IMR-90 (cell line): ENCODE data around the gene LEF1. TPM values are rescaled to one million over a fixed set of nuclear protein-coding genes. Genes with fewer than 3 reads are reported as not detected.

Experiments
- ATAC-seq: fragments of 200-7000 bp; cut with Tn5 transposase; 2 replicates; pipeline ENCODE4 v1.9.1; 2020; ENCODE audit warnings: low read depth, mild to moderate bottlenecking, moderate library complexity
- BruUV-seq: library from RNA; stranded (reverse); fragments of 400-500 nt; replicated peaks from 2 replicates; lab custom pipeline; 2021; lab: Mats Ljungman, UMichigan
- CTCF ChIA-PET: fragments of 300-600 bp; formaldehyde crosslinking; extraction: SDS; loops from one replicate; lab custom pipeline; 2021; ENCODE audit warnings: antibody characterized with exemption; lab: Yijun Ruan, JAX
- POLR2A ChIA-PET: fragments of 300-600 bp; sonication (Branson Sonifier 250); formaldehyde crosslinking; loops from one replicate; lab custom pipeline; 2022; ENCODE audit warnings: antibody characterized with exemption; ENCODE audit not compliant: unreplicated experiment; lab: Charles Lee
- DNase-seq: peaks from one replicate; pipeline ENCODE4 v3.0.0; 2013
- H2AFZ ChIP-seq: replicated peaks from 2 replicates; pipeline ENCODE3; 2013; ENCODE audit warnings: low read length, mild to moderate bottlenecking; ENCODE audit not compliant: poor library complexity
- H2AK5ac ChIP-seq: 2 replicates; pipeline ENCODE4 v1.6.1; 2013; ENCODE audit warnings: low read depth, low read length, inconsistent platforms
- H2AK9ac ChIP-seq: replicated peaks from 2 replicates; pipeline ENCODE3; 2013; ENCODE audit warnings: mild to moderate bottlenecking, low read depth, low read length, moderate library complexity; ENCODE audit not compliant: poor library complexity
- H2BK120ac ChIP-seq: 2 replicates; pipeline ENCODE4 v1.6.1; 2013; ENCODE audit warnings: low read depth, low read length, inconsistent platforms
- H2BK15ac ChIP-seq: 3 replicates; pipeline ENCODE4 v1.6.1; 2013; ENCODE audit warnings: low read depth, low read length, inconsistent platforms
- H2BK20ac ChIP-seq: 2 replicates; pipeline ENCODE4 v1.6.1; 2013; ENCODE audit warnings: low read depth, mild to moderate bottlenecking, inconsistent platforms, low read length, moderate library complexity
- H2BK5ac ChIP-seq: 2 replicates; pipeline ENCODE4 v1.6.1; 2013; ENCODE audit warnings: mild to moderate bottlenecking, low read depth, low read length, inconsistent platforms; ENCODE audit not compliant: poor library complexity, severe bottlenecking
- H3K14ac ChIP-seq: replicated peaks from 2 replicates; pipeline ENCODE4 v1.6.1; 2013; ENCODE audit warnings: low read depth, low read length, inconsistent platforms
- H3K18ac ChIP-seq: 2 replicates; pipeline ENCODE4 v1.6.1; 2013; ENCODE audit warnings: low read depth, low read length, control low read depth
- H3K23ac ChIP-seq: 2 replicates; pipeline ENCODE4 v1.6.1; 2013; ENCODE audit warnings: low read depth, low read length, inconsistent platforms
- H3K27ac ChIP-seq: 2 replicates; pipeline ENCODE4 v1.5.1; 2013; ENCODE audit warnings: mild to moderate bottlenecking, control low read depth, low read length; ENCODE audit not compliant: insufficient read depth
- H3K27me3 ChIP-seq: 2 replicates; pipeline ENCODE4 v1.6.1; 2013; ENCODE audit warnings: low read length; ENCODE audit not compliant: control insufficient read depth, insufficient read depth
- H3K36me3 ChIP-seq: 2 replicates; pipeline ENCODE4 v1.6.1; 2013; ENCODE audit warnings: low read length, mixed read lengths; ENCODE audit not compliant: control insufficient read depth, insufficient read depth
- H3K4ac ChIP-seq: 2 replicates; pipeline ENCODE4 v1.6.1; 2013; ENCODE audit warnings: low read depth, low read length, inconsistent platforms
- H3K4me1 ChIP-seq: 2 replicates; pipeline ENCODE4 v1.6.1; 2013; ENCODE audit warnings: low read length, mixed read lengths; ENCODE audit not compliant: control insufficient read depth, insufficient read depth
- H3K4me2 ChIP-seq: 2 replicates; pipeline ENCODE4 v1.6.1; 2013; ENCODE audit warnings: low read depth, mild to moderate bottlenecking, control low read depth, low read length, moderate library complexity
- H3K4me3 ChIP-seq: 2 replicates; pipeline ENCODE4 v1.5.1; 2013; ENCODE audit warnings: low read depth, mild to moderate bottlenecking, control low read depth, low read length, moderate library complexity; ENCODE audit not compliant: insufficient read depth
- H3K56ac ChIP-seq: 2 replicates; pipeline ENCODE4 v1.6.1; 2013; ENCODE audit warnings: low read length, inconsistent platforms; ENCODE audit not compliant: insufficient read depth; ENCODE audit errors: extremely low read depth
- H3K79me1 ChIP-seq, 2 experiments: 2 replicates each; pipeline ENCODE4 v1.6.1; 2013; ENCODE audit warnings: low read length in 2 of 2, inconsistent platforms in 1 of 2, low read depth in 1 of 2
- H3K9ac ChIP-seq: 2 replicates; pipeline ENCODE4 v1.6.1; 2013; ENCODE audit warnings: low read depth, low read length, control low read depth
- H3K9me1 ChIP-seq: 2 replicates; pipeline ENCODE4 v1.6.1; 2013; ENCODE audit warnings: low read length, inconsistent platforms; ENCODE audit not compliant: insufficient read depth
- H3K9me3 ChIP-seq: 2 replicates; pipeline ENCODE4 v1.6.1; 2013; ENCODE audit warnings: low read length; ENCODE audit not compliant: control insufficient read depth, insufficient read depth
- H4K20me1 ChIP-seq: 2 replicates; pipeline ENCODE4 v1.6.1; 2013; ENCODE audit warnings: low read length, inconsistent platforms; ENCODE audit not compliant: insufficient read depth
- H4K5ac ChIP-seq: 2 replicates; pipeline ENCODE4 v1.6.1; 2013; ENCODE audit warnings: mild to moderate bottlenecking, low read depth, low read length, control low read depth
- H4K8ac ChIP-seq, 2 experiments: 2 replicates each; pipeline ENCODE4 v1.6.1; 2013; ENCODE audit warnings: low read depth in 2 of 2, low read length in 2 of 2, control low read depth in 1 of 2, inconsistent platforms in 1 of 2
- H4K91ac ChIP-seq: 2 replicates; pipeline ENCODE4 v1.6.1; 2013; ENCODE audit warnings: low read depth, low read length, inconsistent platforms; ENCODE audit not compliant: insufficient read depth
- BHLHE40 ChIP-seq: fragments of 150-350 bp; IDR thresholded peaks from 2 replicates; pipeline ENCODE4 v1.6.1; 2016; ENCODE audit warnings: mild to moderate bottlenecking, low read depth, low read length
- CEBPB ChIP-seq: IDR thresholded peaks from 2 replicates; pipeline ENCODE4 v1.6.1; 2012; ENCODE audit warnings: low read depth, low read length, improper control_type of control experiment
- CHD1 ChIP-seq: IDR thresholded peaks from 2 replicates; pipeline ENCODE4 v1.6.1; 2012; ENCODE audit warnings: low read depth, low read length, improper control_type of control experiment
- FOS ChIP-seq: fragments of 150-350 bp; IDR thresholded peaks from 2 replicates; pipeline ENCODE4 v1.6.1; 2016; ENCODE audit warnings: low read depth, low read length
- MXI1 ChIP-seq: IDR thresholded peaks from 2 replicates; pipeline ENCODE4 v1.6.1; 2012; ENCODE audit warnings: low read depth, mild to moderate bottlenecking, low read length, moderate library complexity, borderline replicate concordance
- NFE2L2 ChIP-seq: fragments of 150-350 bp; IDR thresholded peaks from 2 replicates; pipeline ENCODE4 v1.6.1; 2016; ENCODE audit warnings: low read depth, mild to moderate bottlenecking, low read length
- RCOR1 ChIP-seq: IDR thresholded peaks from 2 replicates; pipeline ENCODE4 v1.6.1; 2012; ENCODE audit warnings: mild to moderate bottlenecking, low read length, improper control_type of control experiment; ENCODE audit not compliant: insufficient replicate concordance
- RFX5 ChIP-seq: IDR thresholded peaks from 2 replicates; pipeline ENCODE4 v1.8.0; 2012; ENCODE audit warnings: low read depth, mild to moderate bottlenecking, low read length, moderate library complexity
- WGBS, 2 experiments: methylation state at CpG; one replicate each; pipeline versions ENCODE4 v1.1.5 to v1.1.7; 2013; ENCODE audit warnings: missing lambda C conversion rate in 2 of 2; ENCODE audit not compliant: insufficient read length in 1 of 2; ENCODE audit errors: extremely low coverage in 2 of 2; 5-methylcytosine and 5-hydroxymethylcytosine counted together
- dilution Hi-C: fragments of 300-500 bp; cut with HindIII; formaldehyde crosslinking; loops from one replicate; pipeline ENCODE4 v1.14.3; 2018; ENCODE audit warnings: low sequenced_read_pairs; ENCODE audit not compliant: unreplicated experiment
- in situ Hi-C: fragments of 300-500 bp; cut with MboI; formaldehyde crosslinking; loops from 3 replicates; pipeline ENCODE4 v1.14.3; 2019; ENCODE audit warnings: low sequenced_read_pairs, inconsistent platforms, mixed read lengths
- intact Hi-C: fragments of 100-400 bp; cut with micrococcal nuclease; formaldehyde crosslinking; loops from 2 replicates; pipeline ENCODE4 v1.10.0; 2022
- polyA plus RNA-seq, 3 experiments: library from polyadenylated mRNA; depleted of rRNA; stranded (reverse); fragments of >200 nt; gene quantifications; 2 replicates each; pipeline ENCODE4 v1.2.3, GENCODE V29; 2012; ENCODE audit warnings: low replicate concordance in 1 of 3
- total RNA-seq: library from RNA; depleted of rRNA; stranded (reverse); fragments of >200 nt; gene quantifications from 2 replicates; pipeline ENCODE4 v1.2.3, GENCODE V29; 2012
- TF ChIP-seq, protein P1 (sequence below): fragments of 150-350 bp; IDR thresholded peaks from 2 replicates; pipeline ENCODE4 v1.6.1; 2017; ENCODE audit warnings: mild to moderate bottlenecking, antibody characterized with exemption, low read length, low read depth
- TF ChIP-seq, protein P2 (sequence below): conservative IDR thresholded peaks from 2 replicates; pipeline ENCODE4 v1.5.1; 2012; ENCODE audit warnings: mild to moderate bottlenecking, low read depth, low read length, improper control_type of control experiment

LEF1 gene
- total and polyA plus RNA-seq, 2 of the 4 experiments (the other 2 are of a cell fraction), result 1.7 to 1.8 TPM

DNA sequence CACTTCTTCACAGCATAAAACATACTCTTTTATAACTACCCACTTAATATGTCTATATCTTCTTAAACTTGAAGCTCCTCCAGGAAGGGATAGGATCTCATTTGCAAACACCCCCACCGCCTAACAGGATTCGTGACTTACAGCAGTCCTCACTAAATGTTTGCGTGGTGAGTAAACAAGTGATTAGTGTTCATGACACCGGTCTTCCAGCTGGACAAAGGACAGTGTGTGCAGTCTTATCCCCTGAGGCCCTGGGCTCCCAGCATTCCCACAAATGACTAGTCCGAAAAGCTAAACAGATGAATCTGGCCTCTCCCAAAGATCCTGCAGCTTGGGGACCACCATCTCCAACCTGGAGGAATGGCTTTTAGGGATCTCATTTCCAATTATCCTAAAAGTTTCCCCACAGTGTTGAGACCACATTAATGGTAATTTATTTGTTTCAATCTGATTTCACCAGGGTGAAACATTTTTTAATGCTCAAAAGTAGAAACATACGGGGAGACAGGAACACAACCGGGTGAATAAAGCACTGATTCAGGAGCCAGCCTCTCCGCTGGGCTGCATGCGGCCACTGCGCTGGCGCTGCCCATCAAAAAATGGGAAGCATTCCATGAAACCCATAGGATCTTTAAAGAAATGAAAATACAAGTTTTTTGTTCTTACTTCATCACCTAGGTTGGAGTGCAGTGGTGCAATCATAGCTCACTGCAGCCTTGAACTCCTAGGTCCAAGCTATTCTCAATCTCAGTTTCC, 109.9 kb downstream of the LEF1 start:
- Histone ChIP-seq H4K8ac (peak overlapping the region; percentile 24 to 61; a peak in 2 of 4 replicates), H3K27me3 (no peaks in the 10 kb centered on the region; the same call in 1 of the 2 replicates), H3K18ac (0 out of 2 replicates have a peak overlapping the region, but pooled peaks have one; percentile 6), H3K56ac (no peak overlapping the region), H3K23ac (no peak overlapping the region), H2AK5ac (no peak overlapping the region), H3K9me3 (no peaks in the 10 kb centered on the region), H3K4me3 (no peak overlapping the region), H3K9me1 (0 out of 2 replicates have a peak, but pooled peaks cover 6% of the 10 kb centered on the region), H2BK120ac (peak overlapping the region; percentile 76), H3K4me1 (peaks cover 3% of the 10 kb centered on the region), H4K91ac (peak overlapping the region; percentile 9; the same call in 1 of the 2 replicates), H4K5ac (no peak overlapping the region), H2BK20ac (peak overlapping the region; percentile 85), H2BK15ac (peak overlapping the region; percentile 44; the same call in 1 of the 3 replicates), H2AK9ac (no peak overlapping the region), H3K9ac (no peak overlapping the region), H2BK5ac (peak overlapping the region; percentile 18), H3K36me3 (no peaks in the 10 kb centered on the region), H2AFZ (no peak overlapping the region), H3K4ac (peak overlapping the region; percentile 39), H3K4me2 (no peak overlapping the region; the same call in 1 of the 2 replicates), H3K14ac (0 out of 2 replicates have a peak overlapping the region, but pooled peaks have one; percentile 23), H4K20me1 (no peaks in the 10 kb centered on the region), H3K79me1 (no peaks in the 10 kb centered on the region), H3K27ac (no peak overlapping the region)
- no TSS peak for BruUV-seq
- CTCF ChIA-PET, result interaction anchor here (0.8 to 2.5 kb wide), 5 partner anchors 40 to 516 kb away, joined by 3 to 11 read pairs (median 4); no protein-coding TSS in a partner anchor
- dilution Hi-C loops (no loop called here), intact Hi-C loops (no loop called here), in situ Hi-C loops (no loop called here)
- TF ChIP-seq, protein P1, sequence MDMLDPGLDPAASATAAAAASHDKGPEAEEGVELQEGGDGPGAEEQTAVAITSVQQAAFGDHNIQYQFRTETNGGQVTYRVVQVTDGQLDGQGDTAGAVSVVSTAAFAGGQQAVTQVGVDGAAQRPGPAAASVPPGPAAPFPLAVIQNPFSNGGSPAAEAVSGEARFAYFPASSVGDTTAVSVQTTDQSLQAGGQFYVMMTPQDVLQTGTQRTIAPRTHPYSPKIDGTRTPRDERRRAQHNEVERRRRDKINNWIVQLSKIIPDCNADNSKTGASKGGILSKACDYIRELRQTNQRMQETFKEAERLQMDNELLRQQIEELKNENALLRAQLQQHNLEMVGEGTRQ, result no peak
- no peak for TF ChIP-seq CHD1
- TF ChIP-seq RFX5, result no peak
- no peak for TF ChIP-seq BHLHE40
- TF ChIP-seq CEBPB, result no peak
- TF ChIP-seq MXI1, result no peak
- TF ChIP-seq FOS, result no peak
- TF ChIP-seq RCOR1, result no peak
- TF ChIP-seq, protein P2, sequence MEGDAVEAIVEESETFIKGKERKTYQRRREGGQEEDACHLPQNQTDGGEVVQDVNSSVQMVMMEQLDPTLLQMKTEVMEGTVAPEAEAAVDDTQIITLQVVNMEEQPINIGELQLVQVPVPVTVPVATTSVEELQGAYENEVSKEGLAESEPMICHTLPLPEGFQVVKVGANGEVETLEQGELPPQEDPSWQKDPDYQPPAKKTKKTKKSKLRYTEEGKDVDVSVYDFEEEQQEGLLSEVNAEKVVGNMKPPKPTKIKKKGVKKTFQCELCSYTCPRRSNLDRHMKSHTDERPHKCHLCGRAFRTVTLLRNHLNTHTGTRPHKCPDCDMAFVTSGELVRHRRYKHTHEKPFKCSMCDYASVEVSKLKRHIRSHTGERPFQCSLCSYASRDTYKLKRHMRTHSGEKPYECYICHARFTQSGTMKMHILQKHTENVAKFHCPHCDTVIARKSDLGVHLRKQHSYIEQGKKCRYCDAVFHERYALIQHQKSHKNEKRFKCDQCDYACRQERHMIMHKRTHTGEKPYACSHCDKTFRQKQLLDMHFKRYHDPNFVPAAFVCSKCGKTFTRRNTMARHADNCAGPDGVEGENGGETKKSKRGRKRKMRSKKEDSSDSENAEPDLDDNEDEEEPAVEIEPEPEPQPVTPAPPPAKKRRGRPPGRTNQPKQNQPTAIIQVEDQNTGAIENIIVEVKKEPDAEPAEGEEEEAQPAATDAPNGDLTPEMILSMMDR, result no peak
- no peak for TF ChIP-seq NFE2L2
- DNase-seq, result peak; percentile 70
- POLR2A ChIA-PET, result no interaction called here
- ATAC-seq, result peak; percentile 81
- WGBS, 2 experiments, result no CpG with 5 or more reads among the region's 11 CpGs
